Activated T-cell treated with anti-CD3 and anti-CD28 coated beads, Interleukin-2, amount 50 U/mL, for 72 hours (primary cell): ENCODE measurements around the gene GLDC. TPM values are rescaled to one million over a fixed set of nuclear protein-coding genes. Genes with fewer than 3 reads are reported as not detected.
"Not testable (repeated sequence)": the region's sequence is repeated elsewhere in the genome, so short reads cannot be mapped to it uniquely, and the experiment has no call there.

Experiments
- ATAC-seq, 2 donors: fragments of 150-1000 bp; cut with Tn5 transposase; replicated peaks in 1 of 2; 2 replicates each; pipeline ENCODE4 v1.10.0; 2021; ENCODE audit warnings: moderate library complexity in 2 of 2, mild to moderate bottlenecking in 1 of 2
- DNase-seq, 2 donors: peaks; one replicate each; pipeline ENCODE4 v3.0.0; 2021 to 2022; ENCODE audit warnings: mixed read lengths in 1 of 2
- H3K27ac Mint-ChIP-seq: one replicate; pipeline ENCODE4 v1.8.0; 2022; ENCODE audit warnings: mild to moderate bottlenecking, moderate library complexity, mixed read lengths
- H3K27me3 Mint-ChIP-seq: one replicate; pipeline ENCODE4 v1.8.0; 2022; ENCODE audit warnings: low read depth, mixed read lengths
- H3K36me3 Mint-ChIP-seq, 2 donors: one replicate each; pipeline ENCODE4 v1.8.0; 2022; ENCODE audit warnings: mixed read lengths in 2 of 2, mild to moderate bottlenecking in 1 of 2; ENCODE audit not compliant: insufficient read depth in 2 of 2
- H3K4me1 Mint-ChIP-seq: one replicate; pipeline ENCODE4 v1.8.0; 2022; ENCODE audit warnings: low read depth, mixed read lengths
- H3K4me3 Mint-ChIP-seq, 2 donors: one replicate each; pipeline ENCODE4 v1.8.0; 2022; ENCODE audit warnings: mild to moderate bottlenecking in 2 of 2, mixed read lengths in 2 of 2, moderate library complexity in 2 of 2
- H3K9me3 Mint-ChIP-seq, 2 donors: one replicate each; pipeline ENCODE4 v1.8.0; 2022; ENCODE audit warnings: mixed read lengths in 2 of 2
- total RNA-seq, 2 donors: library from RNA; stranded (reverse); gene quantifications; one replicate each; pipeline ENCODE4 v1.2.3, GENCODE V29; 2022

The GLDC gene
- total RNA-seq, 2 donors from 2014 or later, result 1.2 to 5.2 TPM

DNA sequence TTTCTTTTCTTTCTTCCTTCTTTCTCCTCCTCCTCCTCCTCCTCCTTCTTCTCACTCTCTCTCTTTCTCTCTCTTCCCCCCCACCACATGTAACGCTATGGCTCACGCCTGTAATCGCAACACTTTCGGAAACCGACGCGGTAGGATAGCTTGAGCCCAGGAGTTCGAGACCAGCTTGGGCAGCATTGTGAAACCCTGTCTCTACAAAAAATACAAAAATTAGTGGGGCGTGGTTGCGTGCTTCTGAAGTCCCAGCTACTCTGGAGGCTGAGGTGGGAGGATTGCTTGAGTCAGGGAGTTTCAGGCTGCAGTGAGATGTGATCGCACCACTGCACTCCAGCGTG, 736 bp upstream of the GLDC start:
- Mint-ChIP-seq H3K27me3 (peaks cover 60% of the 10 kb centered on the region), H3K4me3 (peak overlapping the region; percentile 87 to 94), H3K9me3 (no peaks in the 10 kb centered on the region), H3K36me3 (no peaks in the 10 kb centered on the region), H3K27ac (peak overlapping the region; percentile 21), H3K4me1 (peaks cover 21% of the 10 kb centered on the region)
- DNase-seq (peak; percentile 22 to 29), ATAC-seq (peak; percentile 55 to 56)

DNA sequence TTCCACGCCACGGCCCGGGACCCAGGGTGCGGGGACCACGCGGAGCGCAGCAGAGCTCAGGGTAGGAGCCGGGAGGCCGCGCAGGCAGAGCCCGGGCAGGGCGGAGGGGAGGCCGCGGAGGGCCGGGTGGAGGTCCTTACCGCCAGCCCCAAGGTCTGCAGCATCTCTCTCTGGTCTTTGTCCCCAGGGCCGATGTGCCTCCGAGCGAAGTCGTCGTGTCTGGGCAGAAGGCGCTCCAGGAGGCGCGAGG, 499 bp downstream of the GLDC start:
- not testable (repeated sequence) for H3K27ac Mint-ChIP-seq, H3K9me3 Mint-ChIP-seq, H3K36me3 Mint-ChIP-seq
- Mint-ChIP-seq H3K27me3 (peaks cover 72% of the 10 kb centered on the region), H3K4me1 (peaks cover 21% of the 10 kb centered on the region), H3K4me3 (peak overlapping the region; percentile 80 to 83)
- ATAC-seq (peak; percentile 45 to 46), DNase-seq (peak; percentile 19 to 21)

DNA sequence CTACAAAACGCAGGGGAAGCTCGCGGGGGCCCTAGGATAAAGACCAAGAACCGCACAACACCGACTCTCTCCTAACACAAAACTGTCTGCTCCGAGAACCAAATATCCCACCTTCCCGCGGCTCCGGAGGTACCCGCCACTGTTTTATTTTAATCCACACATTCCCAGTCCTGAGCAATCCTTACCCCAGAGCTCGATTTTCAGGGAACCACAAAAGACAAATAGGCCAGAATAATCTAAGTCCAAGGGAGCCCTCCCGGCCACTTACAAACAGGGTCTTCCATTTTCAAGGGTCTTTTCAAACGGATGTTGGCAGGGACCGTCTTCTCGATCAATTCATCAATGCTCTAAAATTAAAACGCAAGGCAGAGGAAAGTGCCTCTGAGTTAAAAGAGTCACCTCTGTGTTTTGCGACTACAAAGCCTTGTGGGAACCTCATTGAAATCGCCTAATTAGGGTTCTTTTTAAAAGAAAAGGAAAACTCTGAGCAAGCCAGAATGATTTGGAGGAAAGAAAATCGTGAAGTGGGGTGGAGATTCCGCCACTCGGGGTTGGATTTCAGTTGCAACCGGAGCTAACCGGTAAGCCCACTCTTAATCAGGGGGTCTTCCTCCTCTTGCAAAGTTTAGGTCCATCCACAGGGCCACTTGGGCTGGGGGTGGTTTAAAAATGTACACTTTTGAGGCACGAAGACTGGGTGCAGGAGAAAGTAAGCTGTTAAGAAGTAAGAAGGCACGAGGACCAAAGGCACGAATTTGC, 1.0 kb downstream of the GLDC start:
- Mint-ChIP-seq H3K4me1 (peaks cover 21% of the 10 kb centered on the region), H3K9me3 (no peaks in the 10 kb centered on the region), H3K27ac (no peak overlapping the region), H3K27me3 (peaks cover 76% of the 10 kb centered on the region), H3K36me3 (no peaks in the 10 kb centered on the region), H3K4me3 (peak overlapping the region; percentile 80 to 83)
- ATAC-seq, result no peak
- DNase-seq, result no peak

DNA sequence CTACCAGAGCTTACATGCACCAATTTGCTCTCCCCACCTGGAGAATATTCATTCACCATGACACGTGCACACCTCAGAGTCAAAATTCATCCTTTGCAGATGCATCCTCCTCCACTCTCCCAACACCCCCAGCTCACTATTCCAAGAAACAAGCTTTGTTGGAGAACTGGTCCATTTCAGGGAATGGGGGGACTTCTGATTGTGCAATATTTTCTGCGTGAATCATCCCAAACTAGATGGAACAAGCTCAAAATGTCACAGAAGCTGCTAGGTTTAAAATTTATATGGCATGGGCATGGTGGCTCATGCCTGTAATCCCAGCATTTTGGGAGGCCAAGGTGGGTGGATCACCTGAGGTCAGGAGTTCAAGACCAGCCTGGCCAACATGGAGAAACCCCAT, 3.6 kb downstream of the GLDC start:
- Mint-ChIP-seq H3K9me3 (no peaks in the 10 kb centered on the region), H3K4me1 (peaks cover 21% of the 10 kb centered on the region), H3K27ac (no peak overlapping the region), H3K4me3 (no peak overlapping the region), H3K36me3 (peaks cover 0 to 1% of the 10 kb centered on the region in 2 donors), H3K27me3 (peaks cover 61% of the 10 kb centered on the region)
- DNase-seq, result no peak
- no peak for ATAC-seq

DNA sequence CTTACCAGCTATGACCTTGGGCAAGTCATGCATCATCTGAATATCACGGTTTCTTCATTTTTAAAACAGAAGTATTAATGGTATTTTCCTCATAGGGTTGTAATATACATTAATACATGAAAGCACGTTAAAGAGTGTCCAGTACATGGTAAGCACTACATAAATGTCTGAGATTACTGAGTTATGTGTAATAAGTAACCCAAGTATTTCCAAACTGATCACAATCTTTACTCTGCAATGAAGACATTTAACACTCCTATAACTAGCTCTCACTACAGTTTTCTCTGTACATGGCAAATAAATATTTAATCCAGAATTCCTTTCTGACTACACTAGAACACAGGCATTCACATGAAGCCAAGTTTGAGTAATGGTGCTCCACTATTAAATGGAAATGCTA, 4.0 kb downstream of the GLDC start:
- no peak for DNase-seq
- Mint-ChIP-seq H3K9me3 (no peaks in the 10 kb centered on the region), H3K36me3 (peaks cover 0 to 1% of the 10 kb centered on the region in 2 donors), H3K4me1 (peaks cover 21% of the 10 kb centered on the region), H3K27ac (no peak overlapping the region), H3K27me3 (peaks cover 59% of the 10 kb centered on the region), H3K4me3 (no peak overlapping the region)
- no peak for ATAC-seq

DNA sequence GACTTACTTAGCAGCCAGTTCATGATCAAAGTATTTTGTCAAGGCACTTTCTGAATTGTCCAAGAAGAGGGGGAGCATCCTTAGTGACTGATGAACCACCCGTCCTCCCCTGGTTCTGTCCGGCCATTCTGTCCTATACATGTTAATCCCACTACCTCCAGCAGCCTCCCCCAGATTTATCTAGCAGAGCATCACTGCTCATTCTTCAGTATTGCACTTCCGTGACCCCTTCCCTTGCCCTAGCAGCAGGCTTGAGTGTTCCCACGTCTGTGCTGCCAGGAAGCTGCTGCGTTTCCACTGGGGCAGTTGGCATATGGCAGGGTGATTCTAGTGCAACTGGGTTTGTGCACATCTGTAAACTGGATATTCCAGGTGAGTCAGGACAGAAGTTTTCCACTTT, 4.5 kb downstream of the GLDC start:
- ATAC-seq (no peak), DNase-seq (no peak)
- no peaks in the 10 kb centered on the region for H3K9me3 Mint-ChIP-seq
- H3K4me1 Mint-ChIP-seq, result peaks cover 17% of the 10 kb centered on the region
- H3K27ac Mint-ChIP-seq, result no peak overlapping the region
- no peak overlapping the region for H3K4me3 Mint-ChIP-seq
- peaks cover 0 to 1% of the 10 kb centered on the region in 2 donors for H3K36me3 Mint-ChIP-seq
- H3K27me3 Mint-ChIP-seq, result peaks cover 55% of the 10 kb centered on the region

DNA sequence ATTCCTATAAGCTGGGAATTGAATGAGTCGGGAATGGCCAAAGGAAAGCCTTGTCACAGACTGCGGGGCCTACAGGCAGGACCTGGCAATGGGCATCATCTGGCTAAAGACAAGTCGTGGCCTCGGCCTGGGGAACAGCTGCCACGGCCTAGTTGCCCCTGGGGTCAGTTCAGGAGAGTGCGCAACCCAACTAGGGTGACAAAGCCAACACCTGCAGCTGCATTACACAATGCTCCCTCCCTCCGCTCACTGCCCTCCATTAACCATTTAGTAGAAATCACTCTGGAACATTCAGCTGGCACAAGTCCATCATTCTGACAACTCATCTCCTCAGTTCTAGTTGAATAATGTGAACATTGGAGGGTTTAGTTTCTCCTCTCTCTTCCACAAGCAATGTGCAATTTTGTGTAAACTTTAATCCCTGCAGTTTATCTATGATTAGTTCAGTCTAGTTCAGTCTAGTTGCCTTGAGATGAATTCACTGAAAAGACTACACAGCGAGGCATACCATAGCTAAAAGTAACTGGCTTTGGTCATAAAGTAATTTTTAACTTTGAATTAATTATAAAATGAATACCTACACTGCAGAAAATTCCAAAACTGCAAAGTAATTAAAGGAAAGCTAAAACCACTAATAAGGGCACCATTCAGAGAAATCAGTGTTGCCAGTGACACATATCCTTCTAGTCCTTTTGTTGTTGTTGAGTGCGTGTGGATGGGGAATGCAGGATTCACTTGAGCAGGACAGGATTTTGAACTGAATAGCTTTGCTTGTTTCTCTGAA, 5.1 kb downstream of the GLDC start:
- Mint-ChIP-seq H3K36me3 (peaks cover 0 to 1% of the 10 kb centered on the region in 2 donors), H3K9me3 (no peaks in the 10 kb centered on the region), H3K4me1 (peaks cover 11% of the 10 kb centered on the region), H3K27ac (no peak overlapping the region), H3K4me3 (no peak overlapping the region), H3K27me3 (peaks cover 51% of the 10 kb centered on the region)
- ATAC-seq (no peak), DNase-seq (no peak)

DNA sequence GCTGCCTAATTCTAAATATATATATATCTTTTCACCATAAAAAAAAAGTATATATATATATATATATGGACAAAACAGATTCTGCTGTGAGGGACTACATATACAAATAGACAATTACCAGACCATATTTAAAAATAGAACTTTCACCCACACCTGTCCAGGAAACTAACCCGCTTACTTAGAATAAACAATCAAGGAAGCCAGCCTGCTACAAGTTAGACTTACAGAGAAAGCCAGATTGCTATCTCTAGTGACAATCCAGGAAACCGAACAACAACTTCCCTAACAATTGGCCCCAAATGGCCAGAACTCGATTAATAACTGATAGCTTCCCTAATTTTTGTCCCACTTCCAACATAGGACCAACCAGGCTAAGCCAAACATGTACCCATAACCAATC, 5.9 kb downstream of the GLDC start:
- Mint-ChIP-seq H3K4me1 (peaks cover 7% of the 10 kb centered on the region), H3K36me3 (peaks cover 0 to 1% of the 10 kb centered on the region in 2 donors), H3K9me3 (no peaks in the 10 kb centered on the region), H3K27me3 (peaks cover 53% of the 10 kb centered on the region), H3K27ac (no peak overlapping the region), H3K4me3 (no peak overlapping the region)
- ATAC-seq (no peak), DNase-seq (no peak)

DNA sequence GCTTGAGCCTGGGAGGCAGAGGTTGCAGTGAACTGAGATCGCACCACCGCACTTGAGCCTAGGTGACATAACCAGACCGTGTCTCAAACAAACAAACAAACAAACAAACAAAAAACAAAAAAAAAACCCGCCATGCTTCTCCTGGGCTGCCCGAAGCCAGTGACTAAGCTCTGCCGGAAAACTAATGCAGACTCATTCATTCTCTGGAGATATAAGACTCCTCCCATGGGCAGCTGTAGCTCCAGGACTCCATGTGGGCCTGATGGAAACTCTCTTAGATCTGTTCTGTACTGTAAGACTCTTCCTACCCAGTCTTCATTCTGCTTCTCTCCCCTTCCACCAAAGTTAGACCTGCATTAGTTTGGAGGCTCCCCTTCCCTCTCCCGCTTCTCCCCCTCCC, 11.1 kb downstream of the GLDC start:
- DNase-seq, result no peak
- Mint-ChIP-seq H3K27me3 (peaks cover 8% of the 10 kb centered on the region), H3K9me3 (no peaks in the 10 kb centered on the region), H3K4me1 (no peaks in the 10 kb centered on the region), H3K4me3 (no peak overlapping the region), H3K36me3 (peaks cover 0 to 1% of the 10 kb centered on the region in 2 donors), H3K27ac (no peak overlapping the region)
- no peak for ATAC-seq

DNA sequence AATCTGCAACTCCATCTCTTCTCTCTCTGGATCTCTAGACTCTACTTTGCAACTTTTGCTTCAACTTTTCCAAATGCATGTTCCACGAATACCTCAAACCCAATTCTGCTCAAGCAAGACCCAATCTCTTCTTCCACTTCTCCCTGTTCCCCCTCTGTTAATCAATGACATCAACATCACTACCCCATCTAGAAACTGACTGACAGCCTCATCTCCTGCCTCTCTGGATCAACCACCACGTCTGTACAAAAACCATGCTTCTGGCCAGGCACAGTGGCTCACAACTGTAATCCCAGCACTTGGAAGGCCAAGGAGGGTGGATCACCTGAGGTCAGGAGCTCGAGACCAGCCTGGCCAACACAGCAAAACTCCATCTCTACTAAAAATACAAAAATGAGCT, 12.2 kb downstream of the GLDC start:
- DNase-seq (no peak), ATAC-seq (no peak)
- Mint-ChIP-seq H3K4me1 (no peaks in the 10 kb centered on the region), H3K9me3 (no peaks in the 10 kb centered on the region), H3K27me3 (peaks cover 8% of the 10 kb centered on the region), H3K27ac (no peak overlapping the region), H3K4me3 (no peak overlapping the region), H3K36me3 (peaks cover 0 to under 1% of the 10 kb centered on the region in 2 donors)

DNA sequence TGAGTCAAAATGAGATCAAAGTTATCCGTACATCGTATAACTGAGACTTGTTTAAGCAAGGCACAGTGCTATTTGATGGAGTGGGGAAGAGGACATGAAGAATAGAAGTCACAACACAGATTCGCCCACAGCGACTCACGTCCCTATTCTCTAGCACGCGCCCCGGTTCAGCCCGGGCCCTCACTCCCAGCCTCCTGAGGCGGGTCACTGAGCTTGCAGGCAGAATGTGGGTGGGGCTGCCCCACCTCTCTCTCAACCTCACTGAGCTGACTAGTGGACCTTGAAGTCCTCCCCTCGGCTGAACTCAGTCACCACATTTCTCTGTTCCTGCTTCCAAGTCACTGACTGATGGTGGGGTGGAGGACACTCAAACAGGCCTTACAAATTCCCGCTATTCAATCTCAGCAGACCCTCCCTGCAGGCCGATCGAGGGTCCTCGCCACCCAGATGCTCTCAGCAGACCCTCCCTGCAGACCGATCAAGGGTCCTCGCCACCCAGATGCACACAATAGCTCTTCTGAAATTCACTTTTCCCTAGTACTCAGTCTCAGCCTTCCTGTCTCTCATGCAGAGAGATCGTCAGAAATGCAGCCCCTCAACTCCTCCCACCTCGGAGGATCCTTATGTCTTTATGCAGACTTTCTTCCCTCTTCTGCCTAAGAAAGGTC, 12.9 kb downstream of the GLDC start:
- ATAC-seq (no peak), DNase-seq (no peak)
- Mint-ChIP-seq H3K27me3 (peaks cover 8% of the 10 kb centered on the region), H3K27ac (no peak overlapping the region), H3K9me3 (no peaks in the 10 kb centered on the region), H3K4me1 (no peaks in the 10 kb centered on the region), H3K36me3 (no peaks in the 10 kb centered on the region), H3K4me3 (no peak overlapping the region)

DNA sequence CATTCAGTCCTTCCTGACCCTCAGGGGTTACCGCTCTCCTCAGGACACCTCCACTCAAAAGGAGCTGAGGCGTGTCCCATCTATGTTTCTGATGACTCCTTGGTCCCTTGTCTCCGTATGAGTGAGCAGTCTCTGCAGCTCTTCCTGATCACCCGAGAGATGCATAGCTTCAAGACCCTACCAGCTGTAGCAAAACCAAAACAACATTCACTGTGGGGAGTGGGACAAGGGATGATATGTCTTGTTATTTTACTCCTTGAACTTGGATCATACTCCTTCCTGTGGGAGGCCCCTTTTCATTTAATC, 14.4 kb downstream of the GLDC start:
- DNase-seq (no peak), ATAC-seq (no peak)
- no peaks in the 10 kb centered on the region for H3K9me3 Mint-ChIP-seq
- H3K36me3 Mint-ChIP-seq, result no peaks in the 10 kb centered on the region
- no peaks in the 10 kb centered on the region for H3K4me1 Mint-ChIP-seq
- peaks cover 15% of the 10 kb centered on the region for H3K27me3 Mint-ChIP-seq
- no peak overlapping the region for H3K27ac Mint-ChIP-seq
- no peak overlapping the region for H3K4me3 Mint-ChIP-seq

DNA sequence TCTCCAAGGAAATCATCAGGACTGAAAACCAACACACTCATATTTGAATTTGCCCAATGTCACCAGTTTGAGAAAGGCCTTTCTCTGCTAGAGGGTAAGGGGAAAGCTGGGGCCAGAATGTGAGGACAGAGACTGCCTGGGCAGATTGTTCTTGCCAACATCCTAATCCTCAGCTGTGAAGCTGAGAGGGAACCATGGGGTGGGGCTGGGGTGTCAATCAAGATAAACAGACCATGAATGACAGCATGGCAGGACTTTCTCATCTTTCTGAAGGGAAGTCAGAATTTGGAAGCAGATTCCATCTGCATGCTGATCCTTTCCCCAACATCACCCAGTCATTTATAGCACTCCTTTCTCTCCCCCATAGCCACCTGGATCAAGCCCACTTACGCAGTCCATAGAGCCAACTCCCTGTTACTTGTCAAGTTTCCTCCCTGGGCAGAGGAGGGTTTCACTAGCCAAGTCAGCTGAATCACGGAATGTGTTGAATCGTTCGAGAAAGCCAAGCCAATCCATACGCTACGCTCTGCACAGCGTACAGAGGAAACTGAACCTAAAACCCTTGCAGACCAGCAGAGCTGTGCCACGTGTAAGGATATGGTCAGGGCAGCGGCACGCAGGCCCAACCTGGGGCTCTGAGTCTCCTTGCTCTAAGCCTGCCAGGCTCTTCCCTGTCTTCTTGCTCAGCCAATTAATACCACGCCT, 14.9 kb downstream of the GLDC start:
- H3K4me3 Mint-ChIP-seq, result no peak overlapping the region

More for the DNA sequence above, 14.9 kb downstream of the GLDC start:
- no peak for DNase-seq
- Mint-ChIP-seq H3K4me1 (no peaks in the 10 kb centered on the region), H3K9me3 (no peaks in the 10 kb centered on the region), H3K27me3 (peaks cover 20% of the 10 kb centered on the region), H3K27ac (no peak overlapping the region), H3K36me3 (no peaks in the 10 kb centered on the region)
- peak in 1 of 2 donors; percentile 81 for ATAC-seq
